ENCODE measurements around the gene MPPED1. TPM values are rescaled to one million over a fixed set of nuclear protein-coding genes. Genes with fewer than 3 reads are reported as not detected.

MPPED1 gene
- total and polyA plus RNA-seq, 2 of the 13 experiments (the other 11 are each of a cell fraction or from before 2014, with no cell fraction given): 0.77 TPM; not detected in 1

GRCh38 chr22:43474161-43475101, 62.6 kb downstream of the MPPED1 start (continued):
- TF ChIP-seq FOXA3 (CRISPR knock-in tag; IDR thresholded peaks at IDR 0.05) (peak; percentile 24; the same call in 1 of the 2 replicates), GABPB1 (CRISPR knock-in tag; IDR thresholded peaks at IDR 0.05) (peak; percentile 61), MED1 (CRISPR knock-in tag; IDR thresholded peaks at IDR 0.05) (peak; percentile 62), MYC (CRISPR knock-in tag; IDR thresholded peaks at IDR 0.05; ENCODE audit: borderline replicate concordance) (peak; percentile 69), ZSCAN25 (CRISPR knock-in tag; IDR thresholded peaks at IDR 0.05) (peak; percentile 76), RARA (CRISPR knock-in tag; IDR thresholded peaks at IDR 0.05) (peak; percentile 77), MAX (IDR thresholded peaks at IDR 0.05) (peak; percentile 43; the same call in 1 of the 2 replicates), MIER3 (CRISPR knock-in tag; IDR thresholded peaks at IDR 0.05; ENCODE audit: borderline replicate concordance) (peak; percentile 21; the same call in 1 of the 2 replicates), GABPA (IDR thresholded peaks at IDR 0.05; ENCODE audit: low read depth, low read length) (no peak), GABPA (CRISPR knock-in tag; IDR thresholded peaks at IDR 0.05; ENCODE audit: low read depth) (0 out of 2 replicates have a peak, but pooled peaks have one; percentile 45), MTA3 (CRISPR knock-in tag; IDR thresholded peaks at IDR 0.05) (no peak), ELF1 (CRISPR knock-in tag; IDR thresholded peaks at IDR 0.05) (no peak), MATR3 (CRISPR knock-in tag; IDR thresholded peaks at IDR 0.05) (no peak), CREM (IDR thresholded peaks at IDR 0.05) (no peak), CREM (CRISPR knock-in tag; IDR thresholded peaks at IDR 0.05) (no peak), ZNF570 (CRISPR knock-in tag; IDR thresholded peaks at IDR 0.05; ENCODE audit: borderline replicate concordance) (no peak), ZNF513 (CRISPR knock-in tag; conservative IDR thresholded peaks at IDR 0.05) (no peak), TIGD3 (CRISPR knock-in tag; IDR thresholded peaks at IDR 0.05; ENCODE audit: borderline replicate concordance) (no peak), ZNF543 (CRISPR knock-in tag; IDR thresholded peaks at IDR 0.05) (no peak), POGZ (CRISPR knock-in tag; IDR thresholded peaks at IDR 0.05) (peak; percentile 42; the same call in 1 of the 2 replicates), SP5 (CRISPR knock-in tag; IDR thresholded peaks at IDR 0.05; ENCODE audit: borderline replicate concordance, low read depth) (peak; percentile 62), SKI (IDR thresholded peaks at IDR 0.05; ENCODE audit: partially characterized antibody) (peak; percentile 35), SP4 (CRISPR knock-in tag; IDR thresholded peaks at IDR 0.05) (peak; percentile 42; the same call in 1 of the 2 replicates), REL (CRISPR knock-in tag; conservative IDR thresholded peaks at IDR 0.05) (no peak), ZNF350 (CRISPR knock-in tag; IDR thresholded peaks at IDR 0.05; ENCODE audit: borderline replicate concordance, low read depth) (peak; percentile 58; the same call in 1 of the 2 replicates), SALL1 (CRISPR knock-in tag; IDR thresholded peaks at IDR 0.05) (peak; percentile 76)
